ENCODE data around the gene MSANTD1.

MSANTD1 gene

GRCh38 chr4:3304831-3305609 lies 56.1 kb downstream of the MSANTD1 start:
- no peak for DNase-seq

GRCh38 chr4:3305610-3306371 lies 56.8 kb downstream of the MSANTD1 start:
- no peak for DNase-seq
